Endothelial cell of umbilical vein (primary cell): ENCODE results near the gene RAB10. TPM values are rescaled to one million over a fixed set of nuclear protein-coding genes. Genes with fewer than 3 reads are reported as not detected.

Experiments
- BruUV-seq: library from RNA; stranded (reverse); fragments of 400-500 nt; replicated peaks from 2 replicates; lab custom pipeline; 2021; lab: Mats Ljungman, UMichigan
- CTCF ChIA-PET: fragments of 300-600, 350-600 bp; sonication (Branson Sonifier 250); formaldehyde crosslinking; loops from one replicate; lab custom pipeline; 2021; ENCODE audit warnings: antibody characterized with exemption, inconsistent platforms; lab: Charles Lee
- POLR2A ChIA-PET: fragments of 300-600, 350-600 bp; sonication (Branson Sonifier 250); formaldehyde crosslinking; loops from one replicate; lab custom pipeline; 2021; ENCODE audit warnings: antibody characterized with exemption, inconsistent platforms; lab: Charles Lee
- DNase-seq: peaks from one replicate; pipeline ENCODE4 v3.0.0-alpha.2; 2011; ENCODE audit warnings: low read depth, low spot score
- FAIRE-seq: peaks from 2 replicates; lab custom pipeline; 2011; peaks lifted over from hg19 to GRCh38; lab: Jason Lieb, UNC
- H2AFZ ChIP-seq: 2 replicates; pipeline ENCODE4 v1.6.0; 2012; ENCODE audit warnings: low read depth, low read length, control low read depth, inconsistent platforms
- H3K27ac ChIP-seq: 2 replicates; pipeline ENCODE4 v1.5.1; 2011; ENCODE audit warnings: low read depth, mild to moderate bottlenecking, control low read depth, low read length, moderate library complexity; ENCODE audit not compliant: insufficient read depth
- H3K27me3 ChIP-seq, 2 experiments: 2 replicates each; pipeline versions ENCODE4 v1.6.0 to v1.6.1; 2011; ENCODE audit warnings: low read length in 2 of 2, mixed read lengths in 1 of 2; ENCODE audit not compliant: control insufficient read depth in 2 of 2, insufficient read depth in 2 of 2
- H3K36me3 ChIP-seq, 2 experiments: 2 replicates in 1 of 2; 3 replicates in 1 of 2; pipeline ENCODE4 v1.5.1; 2011; ENCODE audit warnings: low read length in 2 of 2, mild to moderate bottlenecking in 1 of 2, moderate library complexity in 1 of 2; ENCODE audit not compliant: control insufficient read depth in 2 of 2, insufficient read depth in 2 of 2; ENCODE audit errors: extremely low read depth in 1 of 2
- H3K4me1 ChIP-seq: 3 replicates; pipeline ENCODE4 v1.5.1; 2011; ENCODE audit warnings: mild to moderate bottlenecking, low read length; ENCODE audit not compliant: control insufficient read depth, insufficient read depth; ENCODE audit errors: extremely low read depth
- H3K4me2 ChIP-seq: 2 replicates; pipeline ENCODE4 v1.6.1; 2011; ENCODE audit warnings: low read length, control low read depth, mixed read lengths; ENCODE audit not compliant: insufficient read depth
- H3K4me3 ChIP-seq, 3 experiments: fragments of 200-600 bp in 1 of 3; sonication (generic), shearing (Covaris generic) in 1 of 3; replicated peaks in 1 of 3; 2 replicates each; pipeline ENCODE4 v1.5.1; 2011 to 2016; ENCODE audit warnings: control low read depth in 3 of 3, low read length in 3 of 3, mild to moderate bottlenecking in 2 of 3, inconsistent platforms in 1 of 3, low read depth in 1 of 3, moderate library complexity in 1 of 3; ENCODE audit not compliant: insufficient read depth in 1 of 3
- H3K79me2 ChIP-seq: 2 replicates; pipeline ENCODE4 v1.6.0; 2012; ENCODE audit warnings: low read length, inconsistent platforms; ENCODE audit not compliant: control insufficient read depth, insufficient read depth
- H3K9ac ChIP-seq: replicated peaks from 2 replicates; pipeline ENCODE3; 2011; ENCODE audit warnings: low read length, control low read depth; ENCODE audit not compliant: insufficient read depth; ENCODE audit errors: extremely low read depth
- H3K9me1 ChIP-seq: replicated peaks from 3 replicates; pipeline ENCODE4 v1.6.0; 2011; ENCODE audit warnings: mild to moderate bottlenecking, low read length; ENCODE audit not compliant: control insufficient read depth, insufficient read depth; ENCODE audit errors: extremely low read depth
- H3K9me3 ChIP-seq: replicated peaks from 2 replicates; pipeline ENCODE4 v1.5.1; 2012; ENCODE audit warnings: low read length, inconsistent platforms; ENCODE audit not compliant: control insufficient read depth, insufficient read depth
- H4K20me1 ChIP-seq: replicated peaks from 2 replicates; pipeline ENCODE3; 2011; ENCODE audit warnings: mild to moderate bottlenecking, low read length; ENCODE audit not compliant: control insufficient read depth, insufficient read depth; ENCODE audit errors: extremely low read depth
- EZH2 ChIP-seq: IDR thresholded peaks from 2 replicates; pipeline ENCODE4 v1.6.1; 2012; ENCODE audit warnings: borderline replicate concordance, low read depth, mild to moderate bottlenecking, moderate library complexity, low read length, inconsistent platforms; ENCODE audit not compliant: severe bottlenecking
- FOS ChIP-seq: IDR thresholded peaks from 2 replicates; pipeline ENCODE4 v1.6.1; 2011; ENCODE audit warnings: mild to moderate bottlenecking, low read length, moderate library complexity, borderline replicate concordance; ENCODE audit not compliant: insufficient read depth
- GATA2 ChIP-seq: IDR thresholded peaks from 2 replicates; pipeline ENCODE4 v1.7.0; 2011; ENCODE audit warnings: low read depth, mild to moderate bottlenecking, moderate library complexity, mixed read lengths, low read length; ENCODE audit not compliant: insufficient read length, insufficient read depth
- JUN ChIP-seq: IDR thresholded peaks from 2 replicates; pipeline ENCODE4 v1.6.1; 2011; ENCODE audit warnings: borderline replicate concordance, low read depth; ENCODE audit not compliant: insufficient read length, insufficient read depth
- MYC ChIP-seq: IDR thresholded peaks from one replicate; pipeline ENCODE4 v1.6.1; 2011; ENCODE audit warnings: mild to moderate bottlenecking, low read depth, low read length
- POLR2A ChIP-seq: IDR thresholded peaks from 2 replicates; pipeline ENCODE4 v1.6.1; 2012; ENCODE audit warnings: low read depth, mild to moderate bottlenecking, control low read depth, low read length
- POLR2AphosphoS5 ChIP-seq: IDR thresholded peaks from 2 replicates; pipeline ENCODE4 v1.6.1; 2012; ENCODE audit warnings: low read depth, mild to moderate bottlenecking, control low read depth, low read length, moderate library complexity; ENCODE audit not compliant: insufficient read depth
- dilution Hi-C: fragments of 300-500 bp; cut with MboI; formaldehyde crosslinking; loops from one replicate; pipeline ENCODE4 v1.15.0; 2019; ENCODE audit warnings: low sequenced_read_pairs; ENCODE audit not compliant: extremely low pct_ligation_motif_present
- intact Hi-C: fragments of 100-400 bp; cut with micrococcal nuclease; formaldehyde crosslinking; loops from one replicate; pipeline ENCODE4 v1.10.0; 2022
- polyA plus RNA-seq, 4 experiments: library from polyadenylated mRNA; depleted of rRNA in 3 of 4; stranded (reverse) in 3 of 4; unstranded in 1 of 4; fragments of >200 nt; gene quantifications; 2 replicates each; pipeline versions ENCODE4 v1.2.1 to v1.2.3, GENCODE V29; 2011 to 2012; ENCODE audit warnings: missing spikeins in 1 of 4
- total RNA-seq: library from RNA; stranded (reverse); gene quantifications from 2 replicates; pipeline ENCODE4 v1.2.3, GENCODE V29; 2021
- TF ChIP-seq, protein P1 (sequence below): IDR thresholded peaks from 2 replicates; pipeline ENCODE4 v1.6.1; 2011; ENCODE audit not compliant: insufficient read depth, insufficient read length
- TF ChIP-seq, protein P2 (sequence below), 2 donors: IDR thresholded peaks; 1 replicate in 1 of 2; 2 replicates in 1 of 2; pipeline ENCODE4 v1.5.1; 2011; ENCODE audit warnings: low read length in 2 of 2, mild to moderate bottlenecking in 2 of 2, moderate library complexity in 2 of 2, control low read depth in 1 of 2, inconsistent platforms in 1 of 2, low read depth in 1 of 2; ENCODE audit not compliant: insufficient read depth in 1 of 2; ENCODE audit errors: extremely low read depth in 1 of 2

The RAB10 gene
- total and polyA plus RNA-seq, 2 donors (not counting 3 experiments of a cell fraction or from before 2014, with no cell fraction given): 45.1 to 104 TPM

- no peaks in the 10 kb centered on the region for H4K20me1 ChIP-seq
- H3K79me2 ChIP-seq: no peaks in the 10 kb centered on the region
- H3K36me3 ChIP-seq: no peaks in the 10 kb centered on the region
- H3K4me3 ChIP-seq: no peak overlapping the region
- H3K27me3 ChIP-seq: no peaks in the 10 kb centered on the region
- ChIA-PET POLR2A (no interaction called here), CTCF (interaction anchor here (1.2 kb wide), 1 partner anchor 43 kb away, joined by 3 read pairs; no protein-coding TSS in a partner anchor)
- H3K4me1 ChIP-seq: peaks cover 6% of the 10 kb centered on the region
- no peak for DNase-seq
- H2AFZ ChIP-seq: no peak overlapping the region
- H3K9ac ChIP-seq: no peak overlapping the region
- dilution Hi-C loops: no loop called here
- H3K9me1 ChIP-seq: no peaks in the 10 kb centered on the region
- intact Hi-C loops: loop anchor here (5.0 kb wide), 1 partner anchor 93 kb away; no protein-coding TSS in a partner anchor
- H3K4me2 ChIP-seq: no peak overlapping the region
- H3K27ac ChIP-seq: no peak overlapping the region
- TF ChIP-seq POLR2A: no peak
- TF ChIP-seq FOS: no peak
- TF ChIP-seq, protein P1, sequence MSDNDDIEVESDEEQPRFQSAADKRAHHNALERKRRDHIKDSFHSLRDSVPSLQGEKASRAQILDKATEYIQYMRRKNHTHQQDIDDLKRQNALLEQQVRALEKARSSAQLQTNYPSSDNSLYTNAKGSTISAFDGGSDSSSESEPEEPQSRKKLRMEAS: no peak
- TF ChIP-seq, protein P2, sequence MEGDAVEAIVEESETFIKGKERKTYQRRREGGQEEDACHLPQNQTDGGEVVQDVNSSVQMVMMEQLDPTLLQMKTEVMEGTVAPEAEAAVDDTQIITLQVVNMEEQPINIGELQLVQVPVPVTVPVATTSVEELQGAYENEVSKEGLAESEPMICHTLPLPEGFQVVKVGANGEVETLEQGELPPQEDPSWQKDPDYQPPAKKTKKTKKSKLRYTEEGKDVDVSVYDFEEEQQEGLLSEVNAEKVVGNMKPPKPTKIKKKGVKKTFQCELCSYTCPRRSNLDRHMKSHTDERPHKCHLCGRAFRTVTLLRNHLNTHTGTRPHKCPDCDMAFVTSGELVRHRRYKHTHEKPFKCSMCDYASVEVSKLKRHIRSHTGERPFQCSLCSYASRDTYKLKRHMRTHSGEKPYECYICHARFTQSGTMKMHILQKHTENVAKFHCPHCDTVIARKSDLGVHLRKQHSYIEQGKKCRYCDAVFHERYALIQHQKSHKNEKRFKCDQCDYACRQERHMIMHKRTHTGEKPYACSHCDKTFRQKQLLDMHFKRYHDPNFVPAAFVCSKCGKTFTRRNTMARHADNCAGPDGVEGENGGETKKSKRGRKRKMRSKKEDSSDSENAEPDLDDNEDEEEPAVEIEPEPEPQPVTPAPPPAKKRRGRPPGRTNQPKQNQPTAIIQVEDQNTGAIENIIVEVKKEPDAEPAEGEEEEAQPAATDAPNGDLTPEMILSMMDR (IDR thresholded peaks at IDR 0.05; ENCODE audit: extremely low read depth in 1 of 2, insufficient read depth in 1 of 2, low read depth in 1 of 2, low read length in 2 of 2): no peak
- no peaks in the 10 kb centered on the region for H3K9me3 ChIP-seq
- no peak for FAIRE-seq
- no TSS peak for BruUV-seq
These were observed 39.4 kb upstream of the RAB10 start for GRCh38 chr2:25994509-25994908.

GRCh38 chr2:25996844-25997243, 37.0 kb upstream of the RAB10 start:
- Histone ChIP-seq H3K4me3 (no peak overlapping the region), H3K4me2 (no peak overlapping the region), H3K27me3 (no peaks in the 10 kb centered on the region), H3K9me3 (no peaks in the 10 kb centered on the region), H2AFZ (no peak overlapping the region), H3K9me1 (no peaks in the 10 kb centered on the region), H3K36me3 (no peaks in the 10 kb centered on the region), H3K27ac (no peak overlapping the region), H3K4me1 (peaks cover 10% of the 10 kb centered on the region), H3K9ac (no peak overlapping the region), H3K79me2 (no peaks in the 10 kb centered on the region), H4K20me1 (no peaks in the 10 kb centered on the region)
- ChIA-PET POLR2A (no interaction called here), CTCF (no interaction called here)
- no TSS peak for BruUV-seq
- TF ChIP-seq POLR2A (no peak), JUN (no peak), MYC (no peak), FOS (no peak), POLR2AphosphoS5 (no peak), GATA2 (no peak), EZH2 (no peak)
- TF ChIP-seq, protein P1: no peak
- TF ChIP-seq, protein P2 (IDR thresholded peaks at IDR 0.05; ENCODE audit: extremely low read depth in 1 of 2, insufficient read depth in 1 of 2, low read depth in 1 of 2, low read length in 2 of 2): no peak
- dilution Hi-C loops: no loop called here
- DNase-seq (no peak), FAIRE-seq (peak; percentile 4)
- intact Hi-C loops: loop anchor here (2.0 kb wide), 2 partner anchors 38 to 72 kb away; partner anchors contain the start of gene RAB10
